Measurements from ENCODE around the gene FXYD6. TPM values are rescaled to one million over a fixed set of nuclear protein-coding genes. Genes with fewer than 3 reads are reported as not detected.

FXYD6 gene
- total RNA-seq, 1 donor from 2014 or later, result not detected

GRCh38 chr11:117816846-117817367 is 59.6 kb downstream of the FXYD6 start:
- Mint-ChIP-seq H3K4me1 (peaks cover 73% of the 10 kb centered on the region), H3K4me3 (peak overlapping the region; percentile 88), H3K36me3 (ENCODE audit: low read depth) (no peaks in the 10 kb centered on the region), H3K27me3 (no peaks in the 10 kb centered on the region), H3K9me3 (no peaks in the 10 kb centered on the region), H3K27ac (peak overlapping the region; percentile 97)
- ChIA-PET POLR2A (interaction anchor here (0.7 to 6.6 kb wide), 24 partner anchors 9 to 873 kb away, joined by 3 to 132 read pairs (median 8); partner anchors contain the start of genes ARCN1, CEP164, IL10RA and PCSK7), CTCF (interaction anchor here (0.6 to 11.0 kb wide), 23 partner anchors 9 to 590 kb away, joined by 3 to 265 read pairs (median 4); partner anchors contain the start of gene IL10RA)
- TF ChIP-seq CTCF (IDR thresholded peaks at IDR 0.05), result no peak
- DNase-seq (no peak), ATAC-seq (ENCODE audit: low read depth) (no peak)
- intact Hi-C loops (cut with micrococcal nuclease), result loop anchor here (1.0 to 5.0 kb wide), 2 partner anchors 10 to 490 kb away; partner anchors contain the start of gene CEP164

- no peak for TF ChIP-seq CTCF (IDR thresholded peaks at IDR 0.05)
Measured at GRCh38 chr11:117816151-117816741, 60.2 kb downstream of the FXYD6 start.

GRCh38 chr11:117815262-117815803 is 61.1 kb downstream of the FXYD6 start:
- no peak for TF ChIP-seq CTCF (IDR thresholded peaks at IDR 0.05)
- H3K36me3 Mint-ChIP-seq (ENCODE audit: low read depth), result no peaks in the 10 kb centered on the region
- no peaks in the 10 kb centered on the region for H3K27me3 Mint-ChIP-seq
- DNase-seq, result peak; percentile 69
- peak overlapping the region; percentile 97 for H3K27ac Mint-ChIP-seq
- peak overlapping the region; percentile 79 for H3K4me3 Mint-ChIP-seq
- CTCF ChIA-PET, result interaction anchor here (0.8 to 11.0 kb wide), 13 partner anchors 10 to 977 kb away, joined by 3 to 265 read pairs (median 6); partner anchors contain the start of genes IL10RA and PCSK7
- H3K9me3 Mint-ChIP-seq, result no peaks in the 10 kb centered on the region
- POLR2A ChIA-PET, result interaction anchor here (0.8 to 6.6 kb wide), 29 partner anchors 9 to 1252 kb away, joined by 3 to 132 read pairs (median 5); partner anchors contain the start of genes FXYD2, IL10RA, PCSK7 and RNF214
- peaks cover 74% of the 10 kb centered on the region for H3K4me1 Mint-ChIP-seq
- ATAC-seq (ENCODE audit: low read depth), result peak; percentile 73
- intact Hi-C loops (cut with micrococcal nuclease), result loop anchor here (1.0 to 5.0 kb wide), 9 partner anchors 13 to 1566 kb away; partner anchors contain the start of genes CEP164, IL10RA, KMT2A and PCSK7

More at GRCh38 chr11:117816151-117816741, 60.2 kb downstream of the FXYD6 start:
- no peak for ATAC-seq (ENCODE audit: low read depth)
- ChIA-PET CTCF (interaction anchor here (0.6 to 11.0 kb wide), 18 partner anchors 9 to 589 kb away, joined by 3 to 265 read pairs (median 6); partner anchors contain the start of gene IL10RA), POLR2A (interaction anchor here (0.8 to 6.6 kb wide), 26 partner anchors 8 to 756 kb away, joined by 3 to 132 read pairs (median 10); partner anchors contain the start of genes ARCN1, CEP164, FXYD2 and IL10RA)
- no peak for DNase-seq
- Mint-ChIP-seq H3K4me1 (peaks cover 70% of the 10 kb centered on the region), H3K9me3 (no peaks in the 10 kb centered on the region), H3K36me3 (ENCODE audit: low read depth) (no peaks in the 10 kb centered on the region), H3K27ac (peak overlapping the region; percentile 97), H3K4me3 (peak overlapping the region; percentile 88), H3K27me3 (no peaks in the 10 kb centered on the region)
- intact Hi-C loops (cut with micrococcal nuclease), result loop anchor here (5.0 kb wide), 1 partner anchor 489 kb away; the partner anchor contains the start of gene CEP164

GRCh38 chr11:117814766-117815261 is 61.6 kb downstream of the FXYD6 start:
- H3K9me3 Mint-ChIP-seq, result no peaks in the 10 kb centered on the region
- ChIA-PET CTCF (interaction anchor here (0.8 to 11.0 kb wide), 12 partner anchors 10 to 978 kb away, joined by 3 to 265 read pairs (median 6); partner anchors contain the start of genes IL10RA and PCSK7), POLR2A (interaction anchor here (0.8 to 6.6 kb wide), 29 partner anchors 9 to 1253 kb away, joined by 3 to 132 read pairs (median 5); partner anchors contain the start of genes FXYD2, IL10RA, PCSK7 and RNF214)
- intact Hi-C loops (cut with micrococcal nuclease), result loop anchor here (1.0 to 5.0 kb wide), 9 partner anchors 13 to 1566 kb away; partner anchors contain the start of genes CEP164, IL10RA, KMT2A and PCSK7
- no peaks in the 10 kb centered on the region for H3K36me3 Mint-ChIP-seq (ENCODE audit: low read depth)
- H3K4me1 Mint-ChIP-seq, result peaks cover 71% of the 10 kb centered on the region
- DNase-seq (peak; percentile 86), ATAC-seq (ENCODE audit: low read depth) (peak; percentile 53)
- H3K27ac Mint-ChIP-seq, result peak overlapping the region; percentile 97
- no peak for TF ChIP-seq CTCF (IDR thresholded peaks at IDR 0.05)
- peaks cover under 1% of the 10 kb centered on the region for H3K27me3 Mint-ChIP-seq
- H3K4me3 Mint-ChIP-seq, result peak overlapping the region; percentile 79
